Measurements from ENCODE around the gene EXOG.

The EXOG gene

GRCh38 chr3:38496131-38496910 is at the start of gene EXOG:
EXOG (plus strand) TSS chr3:38496340; CDS start chr3:38496368, 28 bp downstream.
- H3K9ac ChIP-seq (ENCODE audit: low read depth, low read length): peak within 1 kb of the TSS; percentile 90
- H3K9me3 ChIP-seq (ENCODE audit: control insufficient read depth, insufficient read depth, low read length): no peaks in the 10 kb centered on the region
- peaks cover 34% of the 10 kb centered on the region for H3K36me3 ChIP-seq (ENCODE audit: control insufficient read depth, insufficient read depth, low read length)
- no peaks in the 10 kb centered on the region for H3K27me3 ChIP-seq (ENCODE audit: control insufficient read depth, insufficient read depth, low read length)
- peak within 1 kb of the TSS; percentile 87 for H3K4me3 ChIP-seq (ENCODE audit: low read depth, low read length)
- H3K4me1 ChIP-seq (ENCODE audit: control insufficient read depth, insufficient read depth, low read length): 0 out of 2 replicates have a peak, but pooled peaks cover 5% of the 10 kb centered on the region
- peak within 1 kb of the TSS; percentile 88 for H3K27ac ChIP-seq (ENCODE audit: low read depth, low read length)

GRCh38 chr3:38446812-38447211 is 49.3 kb upstream of the EXOG start:
- Histone ChIP-seq H3K4me1 (ENCODE audit: control insufficient read depth, insufficient read depth, low read length) (no peaks in the 10 kb centered on the region), H3K27me3 (ENCODE audit: control insufficient read depth, insufficient read depth, low read length) (no peaks in the 10 kb centered on the region), H3K9me3 (ENCODE audit: control insufficient read depth, insufficient read depth, low read length) (no peaks in the 10 kb centered on the region), H3K9ac (ENCODE audit: low read depth, low read length) (no peak overlapping the region), H3K36me3 (ENCODE audit: control insufficient read depth, insufficient read depth, low read length) (no peaks in the 10 kb centered on the region), H3K4me3 (ENCODE audit: low read depth, low read length) (no peak overlapping the region), H3K27ac (ENCODE audit: low read depth, low read length) (no peak overlapping the region)

GRCh38 chr3:38450853-38451252 is 45.3 kb upstream of the EXOG start:
- H3K9ac ChIP-seq (ENCODE audit: low read depth, low read length): no peak overlapping the region
- no peak overlapping the region for H3K27ac ChIP-seq (ENCODE audit: low read depth, low read length)
- H3K9me3 ChIP-seq (ENCODE audit: control insufficient read depth, insufficient read depth, low read length): no peaks in the 10 kb centered on the region
- no peaks in the 10 kb centered on the region for H3K36me3 ChIP-seq (ENCODE audit: control insufficient read depth, insufficient read depth, low read length)
- peaks cover 6% of the 10 kb centered on the region for H3K4me1 ChIP-seq (ENCODE audit: control insufficient read depth, insufficient read depth, low read length)
- no peak overlapping the region for H3K4me3 ChIP-seq (ENCODE audit: low read depth, low read length)
- H3K27me3 ChIP-seq (ENCODE audit: control insufficient read depth, insufficient read depth, low read length): no peaks in the 10 kb centered on the region

GRCh38 chr3:38453075-38453912 is 42.8 kb upstream of the EXOG start, which contains the start of gene ACVR2B:
ACVR2B (plus strand) TSS chr3:38453890; CDS start chr3:38454323, 433 bp downstream.
- Histone ChIP-seq H3K9ac (ENCODE audit: low read depth, low read length) (peak within 1 kb of the TSS; percentile 98), H3K27ac (ENCODE audit: low read depth, low read length) (peak within 1 kb of the TSS; percentile 99), H3K4me3 (ENCODE audit: low read depth, low read length) (peak within 1 kb of the TSS; percentile 92), H3K36me3 (ENCODE audit: control insufficient read depth, insufficient read depth, low read length) (no peaks in the 10 kb centered on the region), H3K27me3 (ENCODE audit: control insufficient read depth, insufficient read depth, low read length) (no peaks in the 10 kb centered on the region), H3K9me3 (ENCODE audit: control insufficient read depth, insufficient read depth, low read length) (no peaks in the 10 kb centered on the region), H3K4me1 (ENCODE audit: control insufficient read depth, insufficient read depth, low read length) (peaks cover 19% of the 10 kb centered on the region)

- Histone ChIP-seq H3K36me3 (ENCODE audit: control insufficient read depth, insufficient read depth, low read length) (no peaks in the 10 kb centered on the region), H3K27ac (ENCODE audit: low read depth, low read length) (peak overlapping the region; percentile 99), H3K27me3 (ENCODE audit: control insufficient read depth, insufficient read depth, low read length) (no peaks in the 10 kb centered on the region), H3K9ac (ENCODE audit: low read depth, low read length) (peak overlapping the region; percentile 98), H3K9me3 (ENCODE audit: control insufficient read depth, insufficient read depth, low read length) (no peaks in the 10 kb centered on the region), H3K4me3 (ENCODE audit: low read depth, low read length) (peak overlapping the region; percentile 92), H3K4me1 (ENCODE audit: control insufficient read depth, insufficient read depth, low read length) (peaks cover 22% of the 10 kb centered on the region)
Measured at GRCh38 chr3:38453913-38454177, 42.3 kb upstream of the EXOG start.

- H3K36me3 ChIP-seq (ENCODE audit: control insufficient read depth, insufficient read depth, low read length): no peaks in the 10 kb centered on the region
- no peaks in the 10 kb centered on the region for H3K27me3 ChIP-seq (ENCODE audit: control insufficient read depth, insufficient read depth, low read length)
- peak overlapping the region; percentile 92 for H3K4me3 ChIP-seq (ENCODE audit: low read depth, low read length)
- H3K9ac ChIP-seq (ENCODE audit: low read depth, low read length): peak overlapping the region; percentile 98
- H3K4me1 ChIP-seq (ENCODE audit: control insufficient read depth, insufficient read depth, low read length): peaks cover 27% of the 10 kb centered on the region
- H3K27ac ChIP-seq (ENCODE audit: low read depth, low read length): peak overlapping the region; percentile 99
- H3K9me3 ChIP-seq (ENCODE audit: control insufficient read depth, insufficient read depth, low read length): no peaks in the 10 kb centered on the region
Measured at GRCh38 chr3:38454178-38454883, 41.8 kb upstream of the EXOG start.

GRCh38 chr3:38454884-38455638 is 41.1 kb upstream of the EXOG start:
- Histone ChIP-seq H3K27me3 (ENCODE audit: control insufficient read depth, insufficient read depth, low read length) (no peaks in the 10 kb centered on the region), H3K4me3 (ENCODE audit: low read depth, low read length) (peak overlapping the region; percentile 92), H3K9ac (ENCODE audit: low read depth, low read length) (peak overlapping the region; percentile 98), H3K9me3 (ENCODE audit: control insufficient read depth, insufficient read depth, low read length) (no peaks in the 10 kb centered on the region), H3K36me3 (ENCODE audit: control insufficient read depth, insufficient read depth, low read length) (no peaks in the 10 kb centered on the region), H3K4me1 (ENCODE audit: control insufficient read depth, insufficient read depth, low read length) (peaks cover 33% of the 10 kb centered on the region), H3K27ac (ENCODE audit: low read depth, low read length) (peak overlapping the region; percentile 99)

GRCh38 chr3:38455639-38456430 is 40.3 kb upstream of the EXOG start:
- Histone ChIP-seq H3K9ac (ENCODE audit: low read depth, low read length) (peak overlapping the region; percentile 17; the same call in 1 of the 2 replicates), H3K27ac (ENCODE audit: low read depth, low read length) (peak overlapping the region; percentile 99), H3K4me1 (ENCODE audit: control insufficient read depth, insufficient read depth, low read length) (peaks cover 33% of the 10 kb centered on the region), H3K9me3 (ENCODE audit: control insufficient read depth, insufficient read depth, low read length) (no peaks in the 10 kb centered on the region), H3K4me3 (ENCODE audit: low read depth, low read length) (peak overlapping the region; percentile 92), H3K36me3 (ENCODE audit: control insufficient read depth, insufficient read depth, low read length) (no peaks in the 10 kb centered on the region), H3K27me3 (ENCODE audit: control insufficient read depth, insufficient read depth, low read length) (no peaks in the 10 kb centered on the region)

- no peaks in the 10 kb centered on the region for H3K27me3 ChIP-seq (ENCODE audit: control insufficient read depth, insufficient read depth, low read length)
- H3K4me3 ChIP-seq (ENCODE audit: low read depth, low read length): no peak overlapping the region
- H3K9ac ChIP-seq (ENCODE audit: low read depth, low read length): no peak overlapping the region
- H3K4me1 ChIP-seq (ENCODE audit: control insufficient read depth, insufficient read depth, low read length): peaks cover 33% of the 10 kb centered on the region
- H3K27ac ChIP-seq (ENCODE audit: low read depth, low read length): no peak overlapping the region
- H3K36me3 ChIP-seq (ENCODE audit: control insufficient read depth, insufficient read depth, low read length): no peaks in the 10 kb centered on the region
- no peaks in the 10 kb centered on the region for H3K9me3 ChIP-seq (ENCODE audit: control insufficient read depth, insufficient read depth, low read length)
Measured at GRCh38 chr3:38457111-38458003, 38.8 kb upstream of the EXOG start.
